HL-60/S4 treated with retinoic acid at 250 ng/mL for 4 days and 3 days (cell line): ENCODE results near the gene IFT52.
"Not testable (repeated sequence)": the region's sequence is repeated elsewhere in the genome, so short reads cannot be mapped to it uniquely, and the experiment has no call there.

ENCODE experiments used
- in situ Hi-C: fragments of 300-500 bp; cut with MboI; formaldehyde crosslinking; loops from 2 replicates; pipeline ENCODE4 v1.7.0; 2022; ENCODE audit warnings: low sequenced_read_pairs

IFT52 gene

GRCh38 chr20:43565758-43566104 is 25.0 kb upstream of the IFT52 start:
- in situ Hi-C loops = no loop called here

DNA sequence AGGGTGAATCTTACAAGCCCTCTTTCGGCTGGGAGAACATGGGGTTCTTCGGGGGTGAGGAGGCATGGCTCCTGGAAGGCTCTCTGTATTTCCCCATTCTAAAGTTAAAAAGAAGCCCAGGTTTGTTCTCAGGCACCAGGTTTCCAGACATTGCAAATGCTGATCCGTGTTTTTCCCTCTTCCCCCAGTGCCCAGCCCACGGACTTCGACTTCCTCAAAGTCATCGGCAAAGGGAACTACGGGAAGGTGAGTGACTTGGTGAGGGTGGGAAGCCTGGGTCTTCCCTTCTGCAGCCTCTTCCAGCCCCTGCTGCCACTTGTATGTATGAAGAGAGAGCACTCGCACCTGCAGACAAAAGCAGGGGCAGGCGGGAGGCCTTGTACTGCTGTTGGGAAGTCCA is 23.3 kb upstream of the IFT52 start:
- in situ Hi-C loops = no loop called here

GRCh38 chr20:43568706-43569105 is 22.0 kb upstream of the IFT52 start:
- in situ Hi-C loops = no loop called here

DNA sequence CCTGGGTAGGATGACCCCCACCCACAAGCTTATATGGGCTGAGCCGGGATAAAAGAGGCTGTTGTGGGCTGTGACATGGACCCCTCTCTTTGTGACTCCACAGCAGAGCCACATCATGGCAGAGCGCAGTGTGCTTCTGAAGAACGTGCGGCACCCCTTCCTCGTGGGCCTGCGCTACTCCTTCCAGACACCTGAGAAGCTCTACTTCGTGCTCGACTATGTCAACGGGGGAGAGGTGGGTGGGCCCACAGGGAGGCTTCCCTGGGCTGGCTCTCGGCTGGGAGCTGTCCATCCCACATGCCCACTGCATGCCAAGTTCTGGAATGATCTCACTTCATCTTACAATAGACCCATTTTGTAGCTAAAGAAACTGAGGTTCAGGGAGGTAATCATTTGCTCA is 21.5 kb upstream of the IFT52 start:
- in situ Hi-C loops = no loop called here

GRCh38 chr20:43570496-43570895 is 20.2 kb upstream of the IFT52 start:
- in situ Hi-C loops = no loop called here

- in situ Hi-C loops = no loop called here
Measured at GRCh38 chr20:43571310-43571709, 19.4 kb upstream of the IFT52 start.

DNA sequence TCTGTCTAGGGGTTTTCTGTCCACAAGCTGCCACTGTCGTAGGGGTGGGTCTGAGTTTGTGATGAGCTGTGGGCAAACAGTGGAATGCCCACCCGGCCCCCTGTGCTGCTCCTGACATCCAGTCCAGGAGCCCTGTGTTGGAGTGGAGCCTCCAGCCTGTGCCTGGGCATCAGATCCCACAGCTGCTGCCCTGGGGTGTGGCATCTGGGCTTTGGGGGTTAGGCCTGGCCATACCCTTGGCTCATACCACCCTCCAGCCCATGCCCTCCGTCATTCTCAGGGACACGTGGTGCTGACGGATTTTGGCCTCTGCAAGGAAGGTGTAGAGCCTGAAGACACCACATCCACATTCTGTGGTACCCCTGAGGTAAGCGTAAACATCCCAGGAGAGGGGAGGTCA is 19.0 kb upstream of the IFT52 start:
- in situ Hi-C loops = no loop called here

DNA sequence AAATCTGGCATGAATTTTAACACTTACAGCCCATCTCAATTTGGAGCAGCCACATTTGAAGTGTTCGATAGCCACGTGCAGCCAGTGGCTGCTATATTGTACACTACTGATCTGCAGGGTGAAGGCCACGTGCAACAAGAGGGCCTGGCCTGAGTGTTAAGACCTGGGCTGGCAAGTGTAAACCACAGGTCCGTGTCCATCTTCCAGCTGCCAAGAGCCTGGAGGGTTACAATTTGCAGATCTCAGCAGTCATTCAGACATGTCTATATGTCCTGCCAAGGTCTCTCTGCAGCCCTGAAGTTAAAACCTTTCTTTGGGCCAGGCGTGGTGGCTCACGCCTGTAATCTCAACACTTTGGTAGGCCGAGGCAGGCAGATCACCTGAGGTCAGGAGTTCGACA is 17.8 kb upstream of the IFT52 start:
- in situ Hi-C loops = no loop called here

DNA sequence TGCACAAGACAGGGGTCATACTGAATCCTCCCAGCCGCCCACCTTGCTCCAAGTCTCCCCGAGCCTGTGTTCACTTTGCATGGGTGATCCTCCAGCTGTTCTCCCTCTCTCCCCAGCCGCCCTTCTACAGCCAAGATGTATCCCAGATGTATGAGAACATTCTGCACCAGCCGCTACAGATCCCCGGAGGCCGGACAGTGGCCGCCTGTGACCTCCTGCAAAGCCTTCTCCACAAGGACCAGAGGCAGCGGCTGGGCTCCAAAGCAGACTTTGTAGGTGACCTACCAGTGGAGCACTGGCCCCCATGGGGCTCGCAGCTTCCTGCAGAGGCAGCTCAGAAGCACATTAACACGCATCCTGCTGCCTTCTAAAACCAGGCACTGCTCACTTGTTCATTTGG is 14.6 kb upstream of the IFT52 start:
- in situ Hi-C loops = no loop called here

DNA sequence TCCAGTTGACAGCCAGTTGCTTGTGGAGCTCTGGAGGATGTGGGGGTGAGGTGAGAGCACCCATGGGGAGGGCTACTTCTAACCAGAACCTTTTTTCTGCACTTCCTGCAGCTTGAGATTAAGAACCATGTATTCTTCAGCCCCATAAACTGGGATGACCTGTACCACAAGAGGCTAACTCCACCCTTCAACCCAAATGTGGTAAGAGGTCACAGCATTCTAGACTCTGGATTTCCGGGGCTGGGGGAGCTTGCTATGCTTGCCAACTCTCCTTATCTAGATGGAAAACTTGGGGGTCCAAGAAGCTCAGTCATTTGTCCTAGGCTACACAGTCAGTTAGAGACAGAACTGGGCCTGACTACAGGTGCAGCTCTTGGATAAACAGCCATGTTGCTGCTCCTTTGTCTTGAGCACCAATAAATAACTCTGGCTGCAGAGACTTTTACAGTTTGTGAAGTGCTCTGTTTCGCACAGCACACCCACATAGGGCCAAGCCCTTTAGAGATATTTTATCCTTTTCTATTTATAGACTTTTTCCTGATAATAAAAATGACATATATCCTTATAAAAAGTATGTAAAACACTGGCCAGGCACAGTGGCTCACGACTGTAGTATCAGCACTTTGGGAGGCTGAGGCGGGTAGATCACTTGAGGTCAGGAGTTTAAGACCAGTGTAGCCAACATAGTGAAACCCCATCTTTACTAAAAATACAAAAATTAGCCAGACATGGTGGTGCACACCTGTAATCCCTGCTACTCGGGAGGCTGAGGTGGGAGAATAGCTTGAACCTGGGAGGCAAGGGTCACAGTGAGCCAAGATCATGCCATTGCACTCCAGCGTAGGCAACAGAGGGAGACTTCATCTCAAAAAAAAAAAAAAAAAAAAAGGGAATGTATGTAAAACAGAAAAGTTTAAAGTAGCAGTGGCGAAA is 10.6 kb upstream of the IFT52 start:
- in situ Hi-C loops = no loop called here

- in situ Hi-C loops = no loop called here
Measured at GRCh38 chr20:43583133-43583864, 7.4 kb upstream of the IFT52 start.

DNA sequence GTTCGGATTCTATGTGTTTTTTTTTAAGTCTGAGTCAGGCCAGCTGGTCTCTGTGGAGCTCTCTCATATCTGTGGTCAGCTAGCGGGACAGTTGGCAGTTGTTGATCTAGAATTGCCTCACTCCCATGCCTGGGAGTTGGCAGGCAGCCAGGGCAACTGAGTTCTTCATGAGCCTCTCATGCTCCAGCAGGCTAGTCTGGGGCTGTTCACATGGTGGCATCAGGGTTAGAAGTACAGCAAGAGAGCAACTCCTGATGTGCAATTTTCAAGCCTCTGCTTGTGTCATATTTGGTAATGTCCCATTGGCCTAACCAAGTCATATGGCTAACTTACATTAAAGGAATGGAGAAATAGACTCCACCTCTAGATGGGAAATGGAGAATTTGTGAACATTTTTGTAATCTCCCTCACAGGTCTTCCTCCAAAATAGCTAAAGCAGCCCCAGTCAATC is 6.7 kb upstream of the IFT52 start:
- in situ Hi-C loops = no loop called here

GRCh38 chr20:43584448-43585136 is 6.1 kb upstream of the IFT52 start:
- in situ Hi-C loops = no loop called here

GRCh38 chr20:43586641-43587040 is 4.1 kb upstream of the IFT52 start:
- in situ Hi-C loops = no loop called here

DNA sequence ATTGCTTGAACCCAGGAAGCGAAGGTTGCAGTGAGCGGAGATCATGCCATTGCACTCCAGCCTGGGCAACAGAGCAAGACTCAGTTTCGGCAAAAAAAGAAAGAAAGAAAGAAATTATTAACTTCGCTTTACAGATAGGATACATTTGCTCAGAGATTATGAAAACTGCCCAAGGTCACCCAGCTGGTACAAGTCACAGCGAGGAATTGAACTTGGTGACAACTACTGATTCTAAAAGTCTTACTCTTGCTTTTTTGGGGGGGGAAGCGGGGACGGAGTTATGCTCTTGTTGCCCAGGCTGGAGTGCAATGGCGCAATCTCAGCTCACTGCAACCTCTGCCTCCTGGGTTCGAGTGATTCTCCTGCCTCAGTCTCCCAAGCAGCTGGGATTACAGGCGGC is 2.2 kb upstream of the IFT52 start:
- in situ Hi-C loops = not testable (repeated sequence)

- in situ Hi-C loops = no loop called here
Measured at GRCh38 chr20:43590036-43590391, 723 bp upstream of the IFT52 start.

DNA sequence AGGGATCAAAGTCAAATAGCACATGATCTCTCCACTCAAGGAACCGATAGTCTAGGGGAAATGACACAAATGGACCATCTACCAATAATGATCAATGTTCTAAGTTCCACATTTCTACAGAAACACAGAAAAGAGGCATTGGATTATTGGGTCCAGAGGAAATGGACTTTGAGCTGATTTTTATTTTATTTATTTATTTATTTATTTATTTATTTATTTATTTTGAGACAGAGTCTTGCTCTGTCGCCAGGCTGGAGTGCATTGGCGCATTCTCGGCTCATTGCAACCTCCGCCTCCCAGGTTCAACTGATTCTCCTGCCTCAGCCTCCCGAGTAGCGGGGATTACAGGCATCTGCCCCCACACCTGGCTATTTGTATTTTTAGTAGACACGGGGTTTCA is 11.2 kb downstream of the IFT52 start:
- in situ Hi-C loops = not testable (repeated sequence)

- in situ Hi-C loops = no loop called here
Measured at GRCh38 chr20:43603124-43603523, 12.4 kb downstream of the IFT52 start.

- in situ Hi-C loops = no loop called here
Measured at GRCh38 chr20:43605715-43606114, 15.0 kb downstream of the IFT52 start.

DNA sequence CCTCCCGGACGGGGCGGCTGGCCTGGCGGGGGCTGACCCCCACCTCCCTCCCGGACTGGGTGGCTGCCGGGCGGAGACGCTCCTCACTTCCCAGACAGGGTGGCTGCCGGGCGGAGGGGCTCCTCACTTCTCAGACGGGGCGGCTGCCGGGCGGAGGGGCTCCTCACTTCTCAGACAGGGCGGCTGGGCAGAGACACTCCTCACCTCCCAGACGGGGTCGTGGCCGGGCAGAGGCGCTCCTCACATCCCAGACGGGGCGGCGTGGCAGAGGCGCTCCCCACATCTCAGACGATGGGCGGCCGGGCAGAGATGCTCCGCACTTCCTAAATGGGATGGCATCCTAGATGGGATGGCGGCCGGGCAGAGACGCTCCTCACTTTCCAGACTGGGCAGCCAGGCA is 16.5 kb downstream of the IFT52 start:
- in situ Hi-C loops = not testable (repeated sequence)

GRCh38 chr20:43631598-43631997 is 40.9 kb downstream of the IFT52 start:
- in situ Hi-C loops = no loop called here

DNA sequence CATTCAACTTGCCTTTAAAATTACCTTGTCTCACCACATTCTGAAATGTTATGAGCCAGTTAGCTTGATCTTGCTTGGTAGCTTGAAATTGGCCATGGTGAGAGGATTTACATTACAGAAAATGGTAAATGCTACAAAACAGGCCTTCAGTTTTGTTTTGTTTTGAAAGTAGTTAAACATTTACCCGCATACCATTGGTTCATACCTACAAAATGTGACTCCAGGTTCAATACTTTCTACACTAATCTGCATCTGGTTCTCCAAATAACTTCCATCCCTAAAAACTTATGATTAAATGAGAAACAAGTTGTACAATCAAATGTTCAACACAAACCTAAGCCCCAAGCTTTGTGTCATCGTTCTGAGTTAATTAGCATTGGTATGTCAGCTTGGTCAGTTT is 45.7 kb downstream of the IFT52 start:
- in situ Hi-C loops = no loop called here
